ENCODE data around the gene MGAT5.

The MGAT5 gene

DNA sequence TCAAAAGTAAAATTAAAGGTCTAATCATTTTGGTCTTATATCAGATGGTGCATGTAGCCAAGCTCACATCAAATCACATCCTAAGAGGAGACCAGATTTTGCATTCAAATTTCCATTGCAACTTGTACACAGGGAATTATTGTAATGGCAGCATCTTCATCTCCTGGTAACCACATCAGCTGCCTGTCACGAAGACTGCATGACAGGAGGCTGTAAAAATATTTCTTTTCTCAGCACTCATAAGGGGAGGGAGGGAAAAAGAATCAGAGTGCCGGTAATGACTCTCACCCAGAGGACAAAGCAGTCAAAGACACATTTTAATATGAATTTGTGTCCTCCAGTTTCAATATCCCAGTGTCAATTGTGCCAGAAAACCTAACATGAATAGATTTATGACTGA is 248.2 kb downstream of the MGAT5 start:
- no peak for DNase-seq (ENCODE audit: low read depth)

All from activated T-helper 9 cell treated with anti-CD3 and anti-CD28 coated beads, Interleukin-2, amount 50 U/mL, for 16 hours (primary cell).